ENCODE data around the gene AVPR2.
A peak's percentile ranks its signal among the peaks of the same experiment; 100 is the strongest.

AVPR2 gene

GRCh38 chrX:153922932-153923857, 18.7 kb downstream of the AVPR2 start:
- DNase-seq (ENCODE audit: low read depth) = no peak
- H3K4me3 ChIP-seq (ENCODE audit: low read length) = no peak overlapping the region
- peak; percentile 77 for TF ChIP-seq CTCF (conservative IDR thresholded peaks at IDR 0.05; ENCODE audit: low read depth, low read length)

DNA sequence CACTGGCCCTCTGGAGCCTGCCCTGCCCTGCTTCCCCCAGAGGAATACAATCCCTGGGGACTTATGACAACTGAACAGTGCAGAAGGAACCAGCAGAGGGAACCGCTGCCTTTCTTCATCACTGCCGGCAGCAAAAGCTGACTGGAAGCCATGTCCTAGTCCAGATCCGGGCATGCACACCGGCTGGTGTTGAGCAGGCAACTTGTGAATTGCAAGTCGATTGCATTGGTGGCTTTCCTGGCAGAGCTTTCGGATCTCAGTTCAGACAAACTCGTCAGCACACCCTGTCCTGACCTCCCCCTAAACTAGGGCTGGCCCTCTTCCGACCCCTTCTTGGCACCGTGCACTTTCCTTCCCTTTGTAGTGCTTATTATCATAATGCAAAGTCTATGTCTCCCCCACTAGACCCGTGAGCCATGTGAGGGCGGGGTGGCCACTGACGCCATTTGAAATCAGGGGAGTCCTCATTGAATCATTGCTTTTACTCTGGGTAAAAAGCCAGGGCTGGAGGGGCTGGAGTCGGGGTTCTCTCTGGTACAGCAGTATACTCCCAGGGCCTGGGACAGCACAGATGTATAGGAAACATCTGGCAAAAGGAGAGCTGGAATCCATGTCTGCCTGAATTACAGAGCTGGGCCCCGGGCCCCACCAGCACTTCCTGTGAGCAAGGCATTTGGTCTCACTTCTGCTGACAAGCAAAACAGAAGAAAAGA, 19.8 kb downstream of the AVPR2 start:
- TF ChIP-seq CTCF (conservative IDR thresholded peaks at IDR 0.05; ENCODE audit: low read depth, low read length) = peak; percentile 38
- DNase-seq (ENCODE audit: low read depth) = no peak
- no peak overlapping the region for H3K4me3 ChIP-seq (ENCODE audit: low read length)

- H3K4me3 ChIP-seq (ENCODE audit: low read length) = no peak overlapping the region
- no peak for DNase-seq (ENCODE audit: low read depth)
- TF ChIP-seq CTCF (conservative IDR thresholded peaks at IDR 0.05; ENCODE audit: low read depth, low read length) = no peak
Measured at GRCh38 chrX:153925387-153925738, 20.9 kb downstream of the AVPR2 start.

GRCh38 chrX:153925739-153926551, 21.5 kb downstream of the AVPR2 start, which contains the start of gene ARHGAP4:
Gene ARHGAP4 (minus strand): TSS chrX:153926264. CDS start chrX:153926202, 62 bp downstream.
- no peak for DNase-seq (ENCODE audit: low read depth)
- H3K4me3 ChIP-seq (ENCODE audit: low read length) = no peak within 1 kb of the TSS
- no peak for TF ChIP-seq CTCF (conservative IDR thresholded peaks at IDR 0.05; ENCODE audit: low read depth, low read length)

- H3K4me3 ChIP-seq (ENCODE audit: low read length) = no peak overlapping the region
- DNase-seq (ENCODE audit: low read depth) = no peak
- TF ChIP-seq CTCF (conservative IDR thresholded peaks at IDR 0.05; ENCODE audit: low read depth, low read length) = no peak
Measured at GRCh38 chrX:153926552-153926857, 22.0 kb downstream of the AVPR2 start.

DNA sequence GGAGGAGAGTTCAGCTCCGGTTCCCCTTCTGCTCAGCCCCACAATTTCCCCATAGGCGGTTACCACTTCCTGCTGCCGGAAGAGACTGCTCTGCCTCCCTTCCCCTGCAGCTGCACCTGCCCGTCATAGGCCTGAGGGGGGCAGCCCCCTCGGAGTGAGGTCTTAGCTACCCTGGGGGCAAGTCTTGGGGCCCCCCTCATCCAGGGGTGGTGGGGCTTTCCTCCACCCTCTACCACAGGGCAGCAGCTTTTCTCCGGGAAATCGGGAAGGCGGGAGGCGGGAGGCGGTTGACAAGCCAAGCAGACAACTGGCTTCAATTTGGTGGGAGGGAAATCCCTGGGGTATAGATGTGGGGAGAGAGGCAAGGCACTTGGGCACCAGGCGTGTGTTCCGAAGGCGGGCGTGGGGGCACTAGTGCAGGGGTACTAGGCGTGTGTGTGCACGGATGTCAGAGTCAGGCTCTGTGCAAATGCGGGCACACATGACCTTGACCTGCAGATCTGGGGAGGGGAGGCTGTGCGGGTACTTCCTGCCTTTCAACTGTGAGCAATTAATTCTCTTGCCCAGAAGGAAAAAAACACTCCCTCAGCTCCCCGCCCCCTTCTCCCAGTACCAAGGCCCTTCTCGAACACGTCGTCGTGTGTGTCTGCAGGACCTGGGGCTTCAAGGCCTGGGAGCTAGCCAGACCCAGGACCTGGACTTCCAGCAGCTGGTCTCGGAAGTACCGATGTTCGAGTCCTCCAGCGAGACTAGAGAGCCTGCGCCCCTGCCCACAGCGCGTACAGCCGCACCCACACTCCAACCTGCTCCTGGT, 22.6 kb downstream of the AVPR2 start:
- H3K4me3 ChIP-seq (ENCODE audit: low read length) = peak overlapping the region; percentile 59
- no peak for DNase-seq (ENCODE audit: low read depth)
- TF ChIP-seq CTCF (conservative IDR thresholded peaks at IDR 0.05; ENCODE audit: low read depth, low read length) = peak; percentile 2

Measured in retinal pigment epithelial cell (primary cell).